GM18502 (cell line): Measurements from ENCODE around the gene ORC1.

ENCODE experiments used
- ATAC-seq: cut with Tn5 transposase; IDR thresholded peaks from one replicate; pipeline ENCODE4 v1.9.1; 2021; ENCODE audit warnings: mild to moderate bottlenecking; ENCODE audit not compliant: unreplicated experiment, poor library complexity

ORC1 gene

GRCh38 chr1:52348704-52349300, 55.4 kb downstream of the ORC1 start:
- ATAC-seq: no peak

- no peak for ATAC-seq
These were observed 57.6 kb downstream of the ORC1 start for GRCh38 chr1:52346653-52347052.

GRCh38 chr1:52345252-52345651, 59.0 kb downstream of the ORC1 start:
- no peak for ATAC-seq

- no peak for ATAC-seq
These were observed 60.2 kb downstream of the ORC1 start for GRCh38 chr1:52343979-52344378.

- no peak for ATAC-seq
These were observed 62.5 kb downstream of the ORC1 start for GRCh38 chr1:52341655-52342260.

- no peak for ATAC-seq
These were observed 66.8 kb downstream of the ORC1 start for GRCh38 chr1:52337439-52337838.

GRCh38 chr1:52334906-52335528, 69.2 kb downstream of the ORC1 start:
- ATAC-seq: no peak

GRCh38 chr1:52332411-52332810, 71.8 kb downstream of the ORC1 start:
- ATAC-seq: no peak

GRCh38 chr1:52328615-52329014, 75.6 kb downstream of the ORC1 start:
- no peak for ATAC-seq

GRCh38 chr1:52325786-52326185, 78.4 kb downstream of the ORC1 start:
- ATAC-seq: no peak

GRCh38 chr1:52323731-52324130, 80.5 kb downstream of the ORC1 start:
- ATAC-seq: no peak
